T1000 (cell line): Measurements from ENCODE around the gene CROCC2.

ENCODE experiments used
- DNase-seq: peaks from one replicate; lab custom pipeline; 2025; ENCODE audit warnings: mixed read lengths; lab: John Stamatoyannopoulos, UW

CROCC2 gene

DNA sequence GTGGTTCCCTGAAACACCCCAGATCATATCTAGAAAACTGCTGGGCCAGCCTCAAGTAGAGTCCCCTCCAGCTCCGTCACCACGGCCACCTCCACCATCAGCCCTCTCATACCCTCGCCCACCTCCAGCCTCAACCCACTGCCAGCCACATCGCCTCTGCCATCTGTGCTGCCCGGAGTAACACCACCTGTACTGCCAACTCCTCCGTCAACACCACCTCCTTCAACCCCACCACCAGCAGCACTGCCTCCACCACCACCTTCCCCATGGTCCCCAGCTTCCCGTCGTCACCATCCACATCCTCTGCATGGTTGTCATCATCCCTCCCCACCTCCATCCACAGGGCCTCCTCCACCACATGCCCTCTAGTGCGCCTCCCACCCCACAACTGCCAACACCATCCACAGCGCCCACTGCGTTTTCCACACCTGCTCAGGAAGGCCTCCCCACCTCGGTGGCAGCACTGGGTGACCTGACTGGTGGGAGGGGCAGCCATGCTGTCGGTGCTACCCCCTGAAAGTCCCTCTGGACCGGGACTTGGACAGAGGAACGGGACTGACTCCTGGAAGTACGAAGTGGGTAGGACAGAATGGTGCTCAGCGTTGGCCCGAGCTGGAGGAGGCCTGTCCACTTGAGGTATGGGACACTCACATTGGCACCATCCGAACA, 93.9 kb downstream of the CROCC2 start:
- DNase-seq = no peak

DNA sequence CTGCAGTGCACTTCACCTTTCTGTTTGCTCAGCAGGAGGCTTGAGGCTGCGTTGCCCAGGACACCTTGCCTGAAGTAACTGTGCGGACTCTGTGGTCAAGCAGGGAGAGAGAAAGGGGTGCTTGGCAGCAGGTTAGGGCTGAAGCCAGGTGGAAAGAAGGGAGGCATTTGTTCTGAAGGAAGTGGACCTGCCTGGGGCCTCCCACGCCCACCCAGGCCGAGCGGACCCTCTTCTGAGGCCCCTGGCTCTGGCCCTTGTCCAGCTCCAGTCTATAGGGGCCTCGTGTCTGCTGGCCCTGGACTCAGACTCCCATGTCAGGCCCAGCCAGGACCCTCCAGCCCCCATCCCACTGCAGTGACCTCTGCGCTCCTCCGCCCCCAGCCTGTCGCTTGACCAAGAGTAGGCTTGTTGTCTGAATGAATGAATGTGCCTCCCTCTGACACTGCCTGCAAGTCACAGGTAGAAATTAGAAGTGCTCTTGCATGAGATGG, 94.7 kb downstream of the CROCC2 start:
- DNase-seq = no peak

GRCh38 chr2:241001413-241002274, 95.5 kb downstream of the CROCC2 start:
- no peak for DNase-seq

- no peak for DNase-seq
Measured at GRCh38 chr2:241002275-241003046, 96.3 kb downstream of the CROCC2 start.

DNA sequence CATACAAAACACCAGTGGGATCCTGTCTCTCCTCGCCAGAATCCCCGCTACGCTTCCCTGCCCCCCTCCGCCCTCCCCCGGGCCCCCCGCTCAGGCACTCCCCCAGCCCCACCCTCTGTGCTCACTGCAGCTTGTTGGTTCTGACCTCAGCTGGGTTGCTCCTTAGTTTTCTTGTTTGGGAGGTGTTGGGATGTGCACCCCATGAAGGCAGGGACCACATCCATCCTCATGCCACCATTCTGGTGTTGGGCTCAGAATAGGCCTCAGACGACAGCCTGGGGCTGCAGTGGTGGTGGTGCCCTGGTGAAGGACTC, 96.9 kb downstream of the CROCC2 start:
- no peak for DNase-seq

GRCh38 chr2:241003369-241003768, 97.2 kb downstream of the CROCC2 start:
- no peak for DNase-seq

GRCh38 chr2:241003830-241004564, 97.9 kb downstream of the CROCC2 start:
- no peak for DNase-seq

GRCh38 chr2:241005569-241005968, 99.4 kb downstream of the CROCC2 start:
- DNase-seq = no peak

DNA sequence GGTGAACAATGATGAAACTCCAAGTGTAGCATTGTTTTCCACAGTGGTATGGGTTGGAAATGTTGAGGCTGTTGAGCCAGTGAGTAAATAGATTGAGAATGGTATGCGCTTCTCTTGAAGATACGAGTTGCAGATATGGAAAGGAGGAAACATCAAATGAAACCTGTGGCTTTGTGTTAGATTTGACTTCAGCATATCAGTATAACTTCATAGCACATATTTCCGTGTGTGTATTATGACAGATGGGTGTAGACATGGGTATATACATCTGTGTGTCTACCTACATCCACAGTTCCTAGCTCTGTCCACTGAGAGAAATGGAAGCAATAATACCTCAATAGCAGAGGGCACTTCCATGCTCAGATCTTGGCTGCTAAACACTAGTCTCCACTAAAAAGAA, 100.3 kb downstream of the CROCC2 start:
- no peak for DNase-seq

- DNase-seq = no peak
Measured at GRCh38 chr2:241007111-241007510, 101.0 kb downstream of the CROCC2 start.

DNA sequence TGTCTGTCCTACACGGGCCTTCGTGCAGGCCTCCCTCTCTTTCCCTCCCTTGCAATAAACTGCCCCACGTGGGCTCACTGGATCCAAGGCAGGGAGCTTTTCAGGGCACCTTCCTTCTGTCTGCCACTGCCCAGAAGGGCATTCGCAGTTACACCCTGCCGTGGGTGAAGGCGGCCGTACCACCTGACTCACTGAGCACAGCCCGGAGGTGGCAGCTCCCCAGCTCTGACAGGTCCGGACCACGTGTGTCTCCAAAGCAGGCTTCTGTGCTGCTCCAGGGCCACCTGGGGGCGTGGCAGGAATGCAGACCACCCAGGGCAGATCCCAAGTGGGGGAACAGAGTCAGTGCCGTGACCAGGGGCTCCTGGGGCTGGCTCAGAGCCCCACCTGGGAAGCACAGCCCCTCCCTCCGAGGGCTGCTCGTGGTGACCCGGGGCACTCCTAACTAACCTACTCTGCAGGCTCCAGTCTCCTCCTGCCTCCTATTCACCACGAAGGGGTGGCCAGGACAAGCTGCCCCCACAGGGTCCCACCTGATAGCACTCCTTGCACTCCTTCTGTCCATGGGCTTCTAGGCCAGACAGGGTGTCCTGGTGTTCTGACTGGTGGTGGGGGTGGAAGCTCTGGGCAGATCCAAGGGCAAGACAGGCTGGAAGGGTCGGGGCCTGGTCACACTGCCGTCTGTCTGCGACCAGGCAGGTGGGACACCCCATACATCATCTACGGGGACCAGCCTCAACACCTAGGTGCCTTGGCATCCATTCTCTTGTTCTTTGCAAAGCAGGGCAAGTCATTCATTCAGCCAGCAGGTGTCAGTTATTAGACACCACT, 102.0 kb downstream of the CROCC2 start:
- no peak for DNase-seq

DNA sequence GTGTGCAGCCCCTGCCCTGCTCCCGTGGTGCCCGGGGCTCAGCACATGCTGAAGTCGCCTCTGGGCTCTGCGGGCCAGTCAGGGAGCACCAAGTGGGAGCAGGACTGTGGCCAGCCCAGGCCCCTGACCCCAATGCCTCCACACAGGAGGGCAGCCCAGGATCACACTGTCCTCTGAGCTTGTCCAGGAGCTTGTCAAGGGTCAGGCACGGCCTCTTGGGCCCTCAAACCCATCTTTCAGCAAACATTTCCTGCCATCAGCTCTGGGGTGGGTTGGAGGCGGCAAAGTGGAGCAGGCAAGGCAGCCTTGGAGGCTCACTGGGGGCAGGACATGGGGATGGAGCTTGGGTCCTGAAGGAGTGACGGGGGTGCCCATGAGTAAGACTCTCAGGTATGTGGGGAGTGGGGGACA, 102.6 kb downstream of the CROCC2 start:
- DNase-seq = no peak

DNA sequence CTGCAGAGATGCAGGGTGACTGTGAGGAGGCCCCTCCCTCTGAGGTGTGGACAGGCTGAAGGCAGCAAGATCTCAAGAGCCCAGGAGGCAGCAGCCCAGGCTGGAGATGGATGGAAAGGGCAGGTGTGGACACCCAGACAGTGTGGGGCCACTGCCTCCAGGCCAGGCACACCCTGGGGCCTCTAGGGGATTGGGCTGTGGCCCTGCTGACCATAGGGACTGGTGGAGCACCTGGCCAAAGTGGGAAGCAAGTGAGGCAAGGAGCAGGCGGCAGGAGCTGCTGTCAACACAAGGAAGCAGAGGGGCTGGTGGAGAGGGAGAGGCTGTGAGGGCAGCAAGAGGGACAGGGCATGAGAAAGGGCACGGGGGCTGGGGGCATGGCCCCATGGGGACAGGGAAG, 103.1 kb downstream of the CROCC2 start:
- no peak for DNase-seq

- peak; percentile 78 for DNase-seq
Measured at GRCh38 chr2:241009601-241010530, 103.7 kb downstream of the CROCC2 start.

DNA sequence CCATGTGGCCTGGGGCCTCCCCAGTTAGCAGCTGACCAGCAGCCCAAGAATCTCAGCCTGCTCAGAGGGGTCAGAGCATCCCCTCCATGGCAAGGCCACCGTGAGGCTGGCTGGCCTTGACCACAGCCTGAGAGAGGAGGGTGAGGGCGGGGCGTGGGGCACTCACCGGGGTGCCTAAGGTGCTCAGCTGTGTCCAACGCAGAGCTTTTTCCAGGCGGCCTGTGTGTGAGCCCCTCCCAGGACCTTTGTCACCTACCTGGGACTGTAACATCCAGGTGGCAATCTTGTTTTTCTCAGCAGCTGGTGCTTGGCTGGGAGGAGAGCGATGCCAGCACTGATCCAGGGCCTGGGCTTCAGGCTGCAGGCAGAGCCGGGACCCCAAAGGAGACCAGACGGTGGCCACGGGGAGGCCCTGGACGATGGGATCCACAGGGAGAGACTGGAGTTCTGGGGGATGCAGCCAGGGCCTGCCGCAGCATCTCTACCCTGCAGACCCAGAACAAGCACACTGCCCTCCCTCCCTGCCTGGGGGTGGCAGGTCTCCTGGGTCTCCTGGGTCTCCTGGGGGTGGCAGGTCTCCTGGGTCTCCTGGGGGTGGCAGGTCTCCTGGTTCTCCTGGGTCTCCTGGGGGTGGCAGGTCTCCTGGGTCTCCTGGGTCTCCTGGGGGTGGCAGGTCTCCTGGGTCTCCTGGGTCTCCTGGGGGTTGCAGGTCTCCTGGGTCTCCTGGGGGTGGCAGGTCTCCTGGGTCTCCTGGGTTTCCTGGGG, 104.6 kb downstream of the CROCC2 start:
- no peak for DNase-seq

- no peak for DNase-seq
Measured at GRCh38 chr2:241011296-241011600, 105.1 kb downstream of the CROCC2 start.

DNA sequence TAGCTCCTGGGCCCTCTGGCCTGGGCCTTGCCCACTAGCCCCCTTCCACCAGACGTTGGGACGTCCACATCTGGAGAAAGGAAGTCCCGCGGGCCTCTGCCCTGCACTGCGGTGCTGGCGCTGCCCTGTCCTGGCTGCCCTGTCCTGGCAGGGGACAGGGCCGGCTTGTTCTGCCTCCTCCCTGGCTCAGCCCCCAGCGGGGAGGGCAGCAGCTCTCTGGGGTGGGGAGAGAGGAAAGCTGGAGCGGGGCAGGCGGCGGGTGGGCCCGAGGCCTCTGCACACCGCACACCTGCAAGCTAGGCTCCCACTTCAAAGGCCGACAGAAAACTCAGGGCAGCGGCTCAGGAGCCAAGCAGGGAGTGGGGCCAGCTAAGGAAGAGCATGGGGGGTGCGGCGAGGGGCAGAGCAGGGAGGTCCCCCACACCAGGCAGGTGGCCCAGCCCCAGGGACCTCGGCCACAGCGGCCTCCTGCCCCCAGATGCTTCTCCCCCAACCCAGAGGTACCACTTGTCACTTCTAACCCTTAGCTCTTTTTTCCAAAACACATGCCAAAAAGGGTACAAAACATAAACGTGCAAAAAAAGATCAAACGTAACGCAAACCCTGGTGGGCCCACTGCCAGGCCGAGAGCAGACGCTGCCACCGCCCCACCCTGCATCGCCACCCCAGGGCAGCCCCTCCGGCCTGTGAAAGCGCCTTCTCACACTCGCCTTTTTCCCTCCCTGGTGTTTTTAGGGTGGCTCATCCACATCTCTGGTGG, 105.8 kb downstream of the CROCC2 start:
- DNase-seq = no peak

- DNase-seq = no peak
Measured at GRCh38 chr2:241014224-241014623, 108.1 kb downstream of the CROCC2 start.

GRCh38 chr2:241014764-241015163, 108.6 kb downstream of the CROCC2 start:
- no peak for DNase-seq
